Nucleus accumbens (tissue), 56 donors: Measurements from ENCODE around the gene FNIP2.
"Not testable (repeated sequence)": the region's sequence is repeated elsewhere in the genome, so short reads cannot be mapped to it uniquely, and the experiment has no call there.

Experiments
- DNase-seq, 56 donors: peaks; one replicate each; lab custom pipeline; 2025; lab: John Stamatoyannopoulos, UW

Gene FNIP2

DNA sequence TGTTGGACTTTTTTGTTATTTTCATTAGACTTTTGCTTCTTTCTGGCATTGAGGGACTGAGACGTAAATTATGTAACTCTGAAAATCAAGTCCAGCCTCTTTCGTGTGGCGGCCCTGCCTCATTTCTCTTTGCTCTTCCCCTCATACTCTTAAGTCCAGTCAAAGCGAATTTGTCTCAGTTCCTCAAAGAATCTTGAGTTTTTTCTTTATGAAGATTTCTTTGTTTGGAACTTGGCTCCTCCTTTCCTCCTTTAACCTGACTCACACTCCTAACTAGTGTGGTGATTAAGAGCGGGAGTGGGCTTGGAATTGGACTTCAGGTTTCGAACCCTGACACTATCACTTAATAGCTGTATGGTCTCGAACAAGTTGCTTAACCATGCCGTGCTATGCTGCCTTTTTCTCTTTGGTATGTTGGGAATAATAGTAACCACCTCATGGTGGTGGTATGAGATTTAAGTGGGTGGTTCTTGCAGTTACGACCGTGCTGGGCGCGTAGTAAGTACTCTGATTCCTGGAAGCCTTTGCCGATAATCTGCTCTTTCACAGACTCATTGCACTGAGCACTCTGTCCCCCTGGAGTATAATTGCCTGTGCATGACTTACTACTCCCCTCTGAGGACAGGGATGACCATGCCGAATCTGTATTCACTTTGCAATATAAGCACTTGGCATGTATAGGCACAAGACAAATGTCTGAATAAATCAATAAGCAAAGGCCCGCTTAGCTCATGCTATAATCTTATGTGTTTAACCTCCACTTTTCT, 19.1 kb downstream of the FNIP2 start:
- no peak for DNase-seq

DNA sequence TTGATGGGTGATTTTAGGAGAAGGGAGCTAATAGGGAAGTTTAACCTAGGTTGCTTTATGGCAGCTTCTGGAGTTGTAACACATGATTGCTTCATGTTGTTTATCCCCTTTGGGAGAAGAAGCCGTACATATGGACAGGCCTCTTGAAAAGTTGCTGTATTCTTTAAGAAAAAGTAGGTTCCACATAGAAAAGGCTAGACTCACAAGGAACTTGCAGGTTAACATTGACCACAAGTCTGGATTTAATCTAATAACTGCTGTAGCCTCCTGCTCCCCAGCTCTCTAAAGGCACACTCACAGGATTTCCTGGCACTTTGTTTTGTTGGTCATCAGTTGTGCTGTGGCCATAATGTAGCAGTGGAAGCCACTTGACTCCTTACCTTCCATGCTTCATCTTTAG, 19.7 kb downstream of the FNIP2 start:
- no peak for DNase-seq

DNA sequence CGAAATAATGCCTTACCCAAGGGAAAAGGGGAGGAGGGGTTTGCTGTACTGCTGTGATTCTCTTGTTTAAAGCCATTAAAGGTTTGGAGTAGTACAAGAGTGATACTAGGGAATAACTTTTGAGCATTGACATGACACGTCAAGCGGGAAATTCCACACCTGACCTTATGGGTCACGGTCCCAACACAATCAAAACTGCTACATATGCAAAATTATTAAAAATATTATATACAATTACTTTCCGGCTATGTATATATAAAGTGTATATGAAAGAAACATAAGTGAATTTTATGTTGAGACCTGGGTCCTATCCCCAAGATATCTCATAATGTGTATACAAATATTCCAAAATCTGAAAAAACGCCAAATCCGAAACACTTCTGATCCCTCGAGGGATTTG, 21.0 kb downstream of the FNIP2 start:
- DNase-seq = no peak

DNA sequence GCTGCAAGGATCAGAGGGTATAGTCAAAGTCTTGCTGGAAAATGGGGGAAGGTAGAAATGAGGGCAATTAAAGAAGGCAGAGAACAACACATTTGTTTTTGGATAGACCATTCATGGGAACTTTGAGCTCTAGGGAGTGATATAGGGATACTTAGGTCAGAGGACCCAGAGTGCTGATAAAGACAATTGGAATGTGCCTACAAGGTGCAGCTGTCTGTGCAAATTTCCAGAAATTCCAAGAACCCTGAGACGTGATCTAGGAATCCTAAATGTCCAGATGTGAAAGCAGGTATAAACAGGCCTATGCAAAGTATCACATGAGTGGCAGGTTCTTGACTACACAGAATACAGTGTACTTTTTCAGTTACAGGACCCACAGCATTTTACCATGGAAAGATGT, 24.2 kb downstream of the FNIP2 start:
- DNase-seq = no peak

DNA sequence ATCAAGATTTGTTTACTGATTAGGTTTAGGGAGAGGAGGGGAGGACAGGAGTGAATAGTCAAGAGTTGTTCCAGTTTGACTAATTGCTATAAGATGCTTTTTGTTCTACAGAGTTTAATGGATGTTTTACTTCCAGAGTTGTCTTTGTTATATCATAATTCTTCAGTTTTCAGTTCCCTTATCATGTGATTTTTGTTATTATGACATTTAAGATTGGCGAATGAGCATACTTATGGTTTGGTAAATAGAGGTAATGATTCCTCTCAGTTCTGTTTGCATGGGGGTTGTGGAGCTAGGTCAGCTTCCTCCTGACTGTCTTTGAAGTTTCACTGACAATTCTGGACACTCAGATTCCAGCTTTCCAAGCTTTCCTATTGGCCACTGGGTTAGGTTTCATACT, 24.6 kb downstream of the FNIP2 start:
- DNase-seq = not testable (repeated sequence)

DNA sequence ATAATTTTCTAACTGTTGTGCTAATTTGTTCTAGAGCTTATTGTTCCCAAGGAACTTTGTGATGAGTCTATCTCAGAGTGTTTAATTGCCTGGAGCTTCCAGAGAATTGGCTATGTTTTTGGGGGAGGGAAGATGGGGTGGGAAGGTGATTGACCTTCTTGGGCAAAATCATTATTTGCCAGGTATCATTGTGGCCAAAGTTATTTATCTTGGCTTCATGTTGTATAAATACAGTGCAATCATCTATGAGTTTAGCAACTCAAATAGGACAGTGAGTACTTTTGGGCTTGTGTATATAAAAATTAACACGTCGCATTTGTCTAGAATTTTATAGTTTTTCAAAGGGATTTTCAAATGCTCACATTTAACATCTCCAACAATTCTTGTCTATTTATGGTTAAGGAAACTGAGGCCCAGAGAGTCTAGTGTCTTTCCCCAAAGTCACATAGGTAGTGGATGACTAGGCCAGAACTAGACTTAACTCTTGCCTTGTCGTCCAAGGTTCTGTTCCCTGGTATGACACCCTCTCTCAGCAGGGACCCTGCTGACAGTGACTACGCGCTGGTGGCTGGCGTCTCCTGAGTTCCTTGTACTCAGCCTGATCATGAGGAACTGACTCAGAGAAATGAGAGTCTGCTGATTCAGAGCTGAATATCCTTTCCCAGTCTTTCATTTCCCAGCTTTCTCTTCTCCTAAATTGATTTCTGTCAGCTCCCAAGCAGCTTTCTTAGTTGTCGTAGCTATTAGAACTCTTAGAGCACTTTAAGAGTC, 27.7 kb downstream of the FNIP2 start:
- DNase-seq = peak in 8 of 56 donors; percentile 8 to 31 (median 18)

DNA sequence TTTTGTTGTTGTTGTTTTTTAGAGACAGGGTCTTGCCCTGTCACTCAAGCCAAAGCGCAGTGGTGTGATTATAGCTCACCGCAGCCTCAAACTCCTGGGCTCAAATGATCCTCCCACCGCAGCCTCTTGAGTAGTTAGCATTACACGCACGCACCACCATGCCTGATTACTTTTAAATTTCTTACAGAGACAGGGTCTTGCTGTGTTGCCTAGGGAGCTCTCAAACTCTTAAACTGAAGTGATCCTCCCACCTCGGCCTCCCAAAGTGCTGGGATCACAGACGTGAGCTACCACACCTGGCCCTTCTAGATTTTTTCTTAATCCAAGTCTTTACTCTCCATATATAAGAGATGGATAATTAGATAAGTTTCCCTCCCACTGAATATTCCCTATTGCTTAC, 29.2 kb downstream of the FNIP2 start:
- no peak for DNase-seq

DNA sequence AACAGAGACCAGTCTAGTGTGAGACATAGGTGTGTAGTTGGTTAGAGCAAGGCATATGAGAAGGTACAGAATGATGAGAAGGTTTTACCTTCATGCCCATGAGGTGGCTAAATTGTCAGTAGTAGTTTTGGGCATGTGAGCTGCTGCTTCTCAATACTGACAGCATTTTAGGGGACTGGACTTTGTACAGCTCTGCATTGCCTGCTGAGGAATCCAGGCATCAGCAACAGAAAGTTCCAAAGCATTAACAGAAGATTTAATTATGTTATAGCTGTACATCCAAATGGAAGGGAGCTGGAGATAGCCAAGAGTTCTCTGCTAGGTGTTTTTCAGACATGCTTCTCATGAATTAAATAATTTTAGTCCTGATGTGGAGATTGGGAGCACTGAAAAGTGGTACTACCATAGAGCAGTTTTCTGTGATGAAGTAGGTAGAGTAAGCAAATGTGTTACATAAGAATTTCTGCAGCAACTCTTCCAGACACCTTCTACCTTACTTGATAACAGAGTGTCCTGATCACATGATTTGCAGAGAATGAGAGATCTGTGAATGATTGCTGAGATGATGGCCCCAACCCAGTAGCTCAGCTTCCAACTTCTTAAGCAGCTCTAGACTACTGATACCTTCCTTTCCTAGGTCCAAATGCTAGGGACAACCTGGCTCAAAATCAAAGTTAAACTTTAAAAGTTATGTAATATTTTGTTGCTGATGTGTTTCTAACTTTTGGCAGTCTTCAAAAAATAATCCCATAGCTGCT, 30.4 kb downstream of the FNIP2 start:
- DNase-seq = no peak

DNA sequence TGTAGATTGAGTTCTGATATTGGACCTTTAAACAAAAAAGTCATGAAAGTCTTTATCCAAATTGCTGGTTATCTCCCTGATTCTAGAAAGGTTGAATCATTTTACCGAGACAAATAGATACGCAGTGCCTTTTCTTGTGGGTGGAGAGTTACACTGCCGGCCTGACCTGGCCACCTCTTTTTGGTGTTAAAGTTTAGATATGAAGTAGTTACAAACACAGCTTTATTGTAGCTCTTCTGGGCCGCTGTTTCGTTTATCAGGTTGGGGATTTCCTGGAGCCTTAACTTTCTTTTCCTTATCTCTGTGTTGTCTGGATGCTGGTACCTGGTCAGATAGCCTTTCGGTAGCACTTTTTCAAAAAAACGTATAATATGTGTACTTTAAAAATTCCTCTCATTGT, 31.0 kb downstream of the FNIP2 start:
- DNase-seq = no peak

DNA sequence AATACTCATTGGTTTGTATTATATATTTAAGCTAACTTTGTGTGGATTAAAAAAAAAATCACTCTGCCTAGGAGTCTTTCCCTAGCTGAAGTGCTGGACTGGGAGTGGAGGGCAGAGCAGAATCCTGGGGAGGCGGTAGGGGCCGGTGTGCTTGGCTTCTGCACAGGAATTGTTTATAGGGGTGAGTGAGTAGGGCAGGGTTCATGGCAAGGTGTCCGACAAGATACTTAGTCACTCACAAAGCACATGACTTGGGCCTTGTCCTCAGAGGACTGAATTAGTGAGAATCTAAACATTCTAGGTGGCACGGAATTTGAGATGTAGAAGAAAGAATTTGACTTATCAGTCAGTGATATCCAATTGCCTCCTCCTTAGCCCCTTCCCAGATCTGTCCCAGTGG, 32.2 kb downstream of the FNIP2 start:
- DNase-seq = no peak

DNA sequence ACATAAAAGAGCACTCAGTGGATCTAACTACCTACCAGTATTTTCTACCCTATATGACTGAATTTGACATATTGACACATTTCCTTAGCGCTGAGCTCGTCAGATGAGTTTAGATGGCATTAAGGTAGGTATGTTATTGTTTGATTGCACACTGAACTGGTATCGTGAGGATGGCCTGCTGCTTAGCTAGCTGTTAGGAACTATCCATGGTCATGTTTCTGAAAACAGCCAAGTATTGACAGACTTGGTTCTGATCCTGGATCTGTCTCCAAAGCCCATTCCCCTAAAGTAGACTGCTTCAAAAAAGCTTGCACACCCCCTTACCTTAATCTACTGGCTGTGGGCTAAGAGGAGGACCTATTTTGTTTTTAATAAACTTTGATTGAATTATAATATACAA, 32.9 kb downstream of the FNIP2 start:
- no peak for DNase-seq

DNA sequence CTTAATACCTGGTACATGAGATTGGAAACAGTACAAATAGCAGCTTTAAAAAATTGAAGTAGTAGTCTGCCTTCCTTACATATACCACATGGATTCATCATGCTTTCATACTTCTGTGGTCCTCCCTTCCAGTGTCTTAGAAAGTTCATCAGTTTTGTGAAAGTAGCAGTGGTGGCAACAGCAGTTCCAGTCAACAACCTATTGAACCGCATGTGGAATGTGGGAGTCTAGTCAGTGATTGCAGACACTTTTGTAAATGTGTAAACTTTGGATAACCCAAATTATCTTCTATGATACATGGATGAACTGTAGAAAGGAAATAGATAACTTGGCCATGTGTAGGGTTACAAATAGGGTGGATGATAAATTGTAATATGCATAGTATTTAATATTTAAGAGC, 34.1 kb downstream of the FNIP2 start:
- no peak for DNase-seq

DNA sequence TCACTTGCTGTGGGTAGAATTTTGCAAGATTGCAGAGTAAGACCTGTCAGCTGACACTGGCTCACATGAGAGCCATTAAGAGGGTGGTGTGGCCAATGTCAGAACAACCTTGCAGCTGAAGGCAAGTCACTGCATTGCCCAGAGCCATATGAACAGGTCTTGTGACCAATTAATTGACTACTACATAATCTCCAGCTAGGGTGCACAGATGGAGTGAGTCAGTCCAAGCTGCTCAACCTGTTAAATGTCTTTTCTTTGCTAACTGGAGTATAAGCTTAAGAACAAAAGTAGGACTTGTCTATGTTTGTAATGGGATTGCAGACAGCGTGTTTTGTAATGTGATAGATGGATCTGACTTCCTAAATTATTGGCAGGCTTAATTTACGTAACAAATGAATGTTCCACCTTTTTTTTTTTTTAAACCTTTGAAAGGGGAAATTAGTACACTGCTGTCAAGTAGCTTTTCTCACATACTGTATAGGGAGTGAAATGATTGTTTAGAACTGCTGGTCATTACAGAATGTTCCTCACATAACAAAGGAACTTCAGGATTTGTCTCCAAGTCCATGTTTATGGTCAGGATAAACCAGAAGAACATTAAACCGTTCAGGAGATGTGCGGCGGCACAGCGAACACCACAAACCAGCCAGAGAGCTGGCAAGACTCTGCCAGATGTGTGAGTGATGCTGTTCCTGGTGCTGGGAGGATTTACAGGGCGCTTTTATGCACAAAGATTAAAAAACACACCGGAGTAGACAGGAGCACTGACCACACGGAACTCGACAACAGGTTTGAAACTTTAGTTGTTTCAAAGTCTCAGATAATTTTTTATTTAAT, 37.0 kb downstream of the FNIP2 start:
- DNase-seq = peak in 1 of 56 donors; percentile 14

DNA sequence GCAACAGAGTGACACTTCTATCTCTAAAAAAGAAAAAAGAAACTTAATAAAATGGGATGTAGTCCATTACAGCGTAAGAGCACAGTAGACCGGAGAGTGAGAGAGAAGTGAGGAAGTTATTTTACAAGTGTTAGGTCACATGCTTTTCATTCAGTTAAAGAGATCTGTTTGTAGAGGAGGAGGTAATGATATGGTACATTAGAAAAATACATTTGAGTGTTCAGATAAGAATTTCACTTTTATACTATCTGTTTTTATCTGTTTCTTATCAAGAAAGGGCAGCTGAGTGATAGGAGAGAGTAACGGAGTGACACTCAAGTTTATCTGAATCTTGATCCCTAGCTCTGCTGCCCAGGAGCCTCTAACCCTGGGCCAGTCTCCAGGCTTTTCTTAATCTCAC, 38.9 kb downstream of the FNIP2 start:
- DNase-seq = no peak

DNA sequence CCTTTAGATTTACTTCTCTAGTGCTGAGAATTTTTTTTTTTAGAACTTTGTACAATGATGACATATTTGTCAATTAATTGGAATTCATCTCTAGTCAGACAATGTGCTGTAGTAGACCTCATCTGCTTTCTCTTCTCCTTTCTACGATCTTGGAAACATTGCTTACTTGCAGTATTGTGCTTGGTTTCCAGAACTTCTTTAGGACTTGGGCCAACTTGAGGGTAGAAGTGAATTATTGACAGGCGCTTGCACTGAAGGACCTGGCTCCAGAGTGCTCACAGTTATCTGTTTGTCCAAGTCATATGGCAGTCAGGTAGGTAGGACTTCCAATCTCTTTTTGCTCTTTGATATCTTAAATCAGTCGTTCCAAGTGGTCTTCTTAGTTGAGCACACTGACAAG, 39.6 kb downstream of the FNIP2 start:
- DNase-seq = no peak

DNA sequence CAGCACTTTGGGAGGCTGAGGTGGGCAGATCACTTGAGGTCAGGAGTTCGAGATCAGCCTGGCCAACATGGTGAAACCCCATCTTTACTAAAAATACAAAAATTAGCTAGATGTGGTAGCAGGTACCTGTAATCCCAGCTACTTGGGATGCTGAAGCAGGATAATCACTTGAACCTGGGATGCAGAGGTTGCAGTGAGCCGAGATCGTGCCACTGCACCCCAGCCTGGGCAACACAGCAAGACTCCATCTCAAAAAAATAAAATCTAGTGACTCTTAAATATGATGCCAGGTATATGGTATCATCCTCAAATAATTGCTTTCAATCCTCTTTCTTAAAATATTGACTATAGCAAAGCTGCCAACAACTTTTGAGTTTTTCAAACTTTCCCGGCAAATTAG, 40.4 kb downstream of the FNIP2 start:
- not testable (repeated sequence) for DNase-seq

DNA sequence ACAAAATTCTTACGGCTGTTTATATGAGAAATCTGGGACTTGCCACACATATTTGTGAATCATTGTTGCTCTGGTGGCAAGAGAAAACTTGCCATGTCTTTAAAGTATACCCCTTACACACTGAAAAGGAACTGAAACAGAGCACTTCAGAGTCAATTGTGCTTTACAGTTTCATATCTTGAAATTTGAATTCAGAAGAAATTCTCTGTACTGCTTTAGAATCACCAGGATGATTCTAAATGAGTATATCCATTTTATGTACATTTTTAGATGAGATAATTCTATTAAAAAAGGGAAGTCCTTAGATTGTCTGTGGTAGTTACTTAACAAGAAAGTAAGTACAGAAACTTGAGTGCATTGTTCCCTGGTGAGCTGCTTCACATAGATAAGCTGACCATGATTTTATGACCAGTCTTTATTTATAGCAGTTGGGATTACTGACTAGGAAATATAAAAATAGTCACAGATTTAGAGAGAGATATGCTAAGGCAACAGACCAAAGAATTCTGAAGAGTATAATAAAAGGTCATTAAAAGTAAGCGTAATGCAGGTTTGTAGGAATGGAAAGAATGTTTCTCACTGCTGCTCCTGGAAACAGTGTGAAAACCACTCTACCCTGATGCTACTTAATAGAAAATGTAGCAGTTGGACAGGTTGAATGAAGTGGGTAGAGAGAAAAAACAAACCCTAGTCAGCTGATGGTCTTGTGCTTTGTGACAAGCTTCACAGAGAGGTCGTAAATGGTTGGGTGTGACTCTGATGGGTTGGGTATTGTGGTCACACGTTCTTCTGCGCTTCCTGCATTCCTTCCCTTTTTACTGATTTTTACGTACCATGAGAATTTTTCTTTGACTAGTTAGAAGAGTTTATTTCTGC, 41.0 kb downstream of the FNIP2 start:
- DNase-seq = no peak

DNA sequence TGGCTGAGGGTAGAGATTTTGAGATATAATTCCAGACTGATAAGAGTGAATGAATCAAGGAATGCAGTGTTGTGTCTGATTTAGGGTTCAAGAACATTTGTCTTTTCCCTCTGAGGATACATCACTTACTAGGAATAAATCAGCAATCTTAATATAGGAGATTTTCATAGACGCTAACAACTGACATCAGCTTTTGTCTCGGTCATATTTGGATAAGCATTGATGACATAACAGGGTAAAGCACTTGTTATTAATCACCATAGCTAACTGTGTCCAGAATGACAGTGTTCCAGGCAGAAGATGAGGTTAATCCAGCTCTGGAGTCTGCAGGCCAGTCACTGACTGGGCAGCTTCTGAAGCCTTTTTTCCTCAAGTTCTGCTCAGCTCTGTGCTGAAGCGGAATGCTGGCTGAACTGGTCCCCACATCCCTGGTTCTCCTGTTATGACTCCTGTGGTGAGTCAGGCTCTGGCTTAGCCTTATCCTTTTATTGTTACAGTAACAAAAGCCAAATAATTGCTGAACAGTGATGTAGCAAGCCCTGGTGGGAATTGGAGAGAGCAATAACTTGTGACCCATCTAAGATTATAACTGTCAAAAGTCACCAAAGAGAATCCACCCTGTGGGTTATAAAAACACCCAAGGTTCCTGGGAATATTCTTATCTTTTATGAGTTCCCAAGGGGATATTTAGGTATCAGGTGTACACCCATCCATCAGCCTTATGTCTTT, 41.8 kb downstream of the FNIP2 start:
- peak in 1 of 56 donors; percentile 75 for DNase-seq

DNA sequence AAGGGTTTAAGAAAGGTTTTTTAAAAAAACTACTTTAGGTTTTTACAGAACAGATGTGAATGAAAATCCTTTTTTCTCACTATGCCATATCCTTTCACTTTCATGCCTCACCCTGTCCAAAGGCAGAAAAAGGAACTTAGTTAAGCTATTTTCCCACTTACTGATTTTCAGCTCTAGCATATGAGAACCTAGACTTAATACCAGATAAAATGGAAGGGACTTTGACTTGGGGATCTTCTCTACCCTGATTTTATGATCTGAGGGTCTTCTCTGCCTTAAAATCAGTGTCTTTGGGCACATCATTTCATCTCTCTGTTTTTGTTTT, 42.4 kb downstream of the FNIP2 start:
- DNase-seq = no peak
